HepG2 (cell line): ENCODE measurements around the gene C1orf159. TPM values are rescaled to one million over a fixed set of nuclear protein-coding genes. Genes with fewer than 3 reads are reported as not detected.

ENCODE experiments used
- ATAC-seq: fragments of 200-7000 bp; cut with Tn5 transposase; 3 replicates; pipeline ENCODE4 v1.9.1; 2020; ENCODE audit warnings: mild to moderate bottlenecking, moderate library complexity
- BruUV-seq: library from RNA; stranded (reverse); fragments of 400-500 nt; replicated peaks from 2 replicates; lab custom pipeline; 2021; lab: Mats Ljungman, UMichigan
- CTCF ChIA-PET: fragments of 300-600 bp; formaldehyde crosslinking; extraction: SDS; loops from one replicate; lab custom pipeline; 2021; ENCODE audit warnings: low total read pairs, inconsistent platforms, low intra/inter-chr PET ratio; lab: Yijun Ruan, JAX
- POLR2A ChIA-PET: fragments of 350-600 bp; sonication (Branson Sonifier 250); formaldehyde crosslinking; loops from one replicate; lab custom pipeline; 2020; ENCODE audit warnings: antibody characterized with exemption, inconsistent platforms; lab: Yijun Ruan, JAX
- DNase-seq: peaks from one replicate; pipeline ENCODE4 v3.0.0-alpha.2; 2015; ENCODE audit warnings: low spot score
- FAIRE-seq: peaks from 3 replicates; lab custom pipeline; 2011; peaks lifted over from hg19 to GRCh38; lab: Jason Lieb, UNC
- H2AFZ ChIP-seq: one replicate; pipeline ENCODE4 v1.6.1; 2011; ENCODE audit warnings: low read length, inconsistent platforms
- H3K27ac ChIP-seq: fragments of 300-600 bp; 3 replicates; pipeline ENCODE4 v1.8.0; 2011; ENCODE audit warnings: mixed run types, mild to moderate bottlenecking, mixed read lengths, low read length, inconsistent platforms; ENCODE audit not compliant: insufficient read depth; ENCODE audit errors: extremely low read length
- H3K27me3 ChIP-seq, 2 experiments: fragments of 200-600 bp in 1 of 2; 2 replicates in 1 of 2; 3 replicates in 1 of 2; pipeline versions ENCODE4 v1.6.0 to v1.8.0; 2011; ENCODE audit warnings: low read length in 2 of 2, mild to moderate bottlenecking in 2 of 2, moderate library complexity in 2 of 2, inconsistent platforms in 1 of 2; ENCODE audit not compliant: insufficient read depth in 2 of 2, control insufficient read depth in 1 of 2
- H3K36me3 ChIP-seq, 2 experiments: fragments of 200-600 bp in 1 of 2; replicated peaks in 1 of 2; 2 replicates in 1 of 2; 3 replicates in 1 of 2; pipeline versions ENCODE4 v1.5.1 to v1.8.0; 2011; ENCODE audit warnings: low read length in 2 of 2, inconsistent platforms in 1 of 2; ENCODE audit not compliant: insufficient read depth in 2 of 2, control insufficient read depth in 1 of 2
- H3K4me1 ChIP-seq: 2 replicates; pipeline ENCODE4 v1.5.1; 2012; ENCODE audit warnings: low read length, inconsistent platforms; ENCODE audit not compliant: insufficient read depth
- H3K4me2 ChIP-seq: 2 replicates; pipeline ENCODE4 v1.6.0; 2011; ENCODE audit warnings: low read depth, low read length, inconsistent platforms
- H3K4me3 ChIP-seq, 3 experiments: fragments of 200-600 bp in 1 of 3; sonication (generic), shearing (Covaris generic) in 1 of 3; replicated peaks in 1 of 3; 2 replicates each; pipeline ENCODE4 v1.5.1; 2011 to 2016; ENCODE audit warnings: low read length in 3 of 3, inconsistent platforms in 2 of 3, low read depth in 2 of 3, mild to moderate bottlenecking in 2 of 3, control low read depth in 1 of 3, mixed read lengths in 1 of 3; ENCODE audit not compliant: insufficient read depth in 1 of 3
- H3K79me2 ChIP-seq: one replicate; pipeline ENCODE4 v1.6.1; 2011; ENCODE audit warnings: low read length, inconsistent platforms; ENCODE audit not compliant: insufficient read depth
- H3K9ac ChIP-seq: 2 replicates; pipeline ENCODE4 v1.6.0; 2011; ENCODE audit warnings: mild to moderate bottlenecking, low read depth, low read length, inconsistent platforms; ENCODE audit not compliant: insufficient read depth
- H3K9me3 ChIP-seq: 2 replicates; pipeline ENCODE4 v1.5.1; 2012; ENCODE audit warnings: mild to moderate bottlenecking, low read length
- H4K20me1 ChIP-seq: 2 replicates; pipeline ENCODE4 v1.6.0; 2011; ENCODE audit warnings: inconsistent platforms, mild to moderate bottlenecking, low read length, moderate library complexity; ENCODE audit not compliant: insufficient read depth
- FOSL2 ChIP-seq: sonication (generic); formaldehyde crosslinking; IDR thresholded peaks from 2 replicates; pipeline ENCODE4 v1.4.0; 2020; ENCODE audit warnings: missing genetic modification reagents
- GLMP ChIP-seq: sonication (generic); formaldehyde crosslinking; IDR thresholded peaks from 2 replicates; pipeline ENCODE4 v1.9.0; 2021; ENCODE audit warnings: missing genetic modification reagents, mild to moderate bottlenecking, borderline replicate concordance
- GTF3A ChIP-seq: sonication (generic); formaldehyde crosslinking; conservative IDR thresholded peaks from 2 replicates; pipeline ENCODE4 v1.4.0; 2020; ENCODE audit warnings: mild to moderate bottlenecking, missing genetic modification reagents
- HMGA1 ChIP-seq: sonication (generic); formaldehyde crosslinking; conservative IDR thresholded peaks from 2 replicates; pipeline ENCODE4 v1.4.0; 2020; ENCODE audit warnings: missing genetic modification reagents
- ZNF232 ChIP-seq: sonication (generic); formaldehyde crosslinking; IDR thresholded peaks from 2 replicates; pipeline ENCODE4 v1.4.0; 2020; ENCODE audit warnings: missing genetic modification reagents, borderline replicate concordance
- ZNF24 ChIP-seq: fragments of 450-650 bp; IDR thresholded peaks from 2 replicates; pipeline ENCODE4 v1.6.1; 2017; ENCODE audit warnings: antibody characterized with exemption, mild to moderate bottlenecking
- ZNF414 ChIP-seq: sonication (generic); formaldehyde crosslinking; IDR thresholded peaks from 2 replicates; pipeline ENCODE4 v1.5.0; 2020; ENCODE audit warnings: missing genetic modification reagents
- ZNF616 ChIP-seq: sonication (generic); formaldehyde crosslinking; IDR thresholded peaks from 2 replicates; pipeline ENCODE4 v1.5.0; 2020; ENCODE audit warnings: low read depth, mild to moderate bottlenecking, missing genetic modification reagents
- ZNF766 ChIP-seq: sonication (generic); formaldehyde crosslinking; IDR thresholded peaks from 2 replicates; pipeline ENCODE4 v1.5.0; 2020; ENCODE audit warnings: missing genetic modification reagents, borderline replicate concordance
- ZNF879 ChIP-seq: sonication (generic); formaldehyde crosslinking; IDR thresholded peaks from 2 replicates; pipeline ENCODE4 v1.8.1; 2023; ENCODE audit warnings: missing genetic modification reagents
- ZSCAN25 ChIP-seq: sonication (generic); formaldehyde crosslinking; IDR thresholded peaks from 2 replicates; pipeline ENCODE4 v1.8.0; 2022; ENCODE audit warnings: mild to moderate bottlenecking, missing genetic modification reagents
- WGBS: methylation state at CpG from one replicate; pipeline ENCODE4 v1.1.6; 2017; ENCODE audit warnings: low lambda C conversion rate; 5-methylcytosine and 5-hydroxymethylcytosine counted together
- in situ Hi-C: cut with HindIII; loops from 2 replicates; pipeline ENCODE4 v1.10.0; 2017; ENCODE audit warnings: low pct_unique_long_range_greater_than_20kb; ENCODE audit not compliant: extremely low pct_ligation_motif_present
- intact Hi-C: fragments of 100-400 bp; cut with micrococcal nuclease; formaldehyde crosslinking; loops from one replicate; pipeline ENCODE4 v1.10.0; 2022; ENCODE audit not compliant: unreplicated experiment
- polyA plus RNA-seq, 8 experiments: library from polyadenylated mRNA; depleted of rRNA in 3 of 8; stranded (reverse) in 7 of 8; unstranded in 1 of 8; fragments of >200 nt; fragmentation: Illumina TruSeq in 4 of 8; extraction: Trizol in 4 of 8; gene quantifications; 2 replicates each; pipeline versions ENCODE4 v1.2.1 to v1.2.3, GENCODE V29; 2011 to 2016; ENCODE audit warnings: low read depth in 4 of 8, missing spikeins in 1 of 8, mixed read lengths in 1 of 8; ENCODE audit not compliant: insufficient read depth in 1 of 8
- total RNA-seq, 5 experiments: library from RNA; depleted of rRNA; stranded (reverse); fragments of >200 nt; fragmentation: Illumina TruSeq; extraction: Trizol; gene quantifications; 2 replicates each; pipeline ENCODE4 v1.2.3, GENCODE V29; 2016; ENCODE audit warnings: low read depth in 1 of 5

C1orf159 gene
- total and polyA plus RNA-seq, 2 of the 13 experiments (the other 11 are each of a cell fraction or from before 2014, with no cell fraction given): 3.8 to 6.7 TPM

- FAIRE-seq: no peak
- POLR2A ChIA-PET: no interaction called here
- Histone ChIP-seq H3K4me3 (no peak overlapping the region), H3K9me3 (no peaks in the 10 kb centered on the region), H3K27me3 (no peaks in the 10 kb centered on the region), H3K9ac (no peak overlapping the region), H3K79me2 (no peaks in the 10 kb centered on the region)
- 88% methylated on average over 3 of the region's 30 CpGs for WGBS
- no TSS peak for BruUV-seq
- TF ChIP-seq ZNF232 (CRISPR knock-in tag) (no peak), ZNF414 (no peak), GTF3A (CRISPR knock-in tag) (no peak), ZNF616 (CRISPR knock-in tag) (no peak), HMGA1 (CRISPR knock-in tag) (no peak), ZNF879 (CRISPR knock-in tag) (no peak), ZSCAN25 (CRISPR knock-in tag) (no peak), GLMP (CRISPR knock-in tag) (no peak), ZNF766 (no peak), FOSL2 (CRISPR knock-in tag) (no peak), ZNF24 (no peak)
- TF ChIP-seq, all 625 proteins: peak for 0
- H3K36me3 ChIP-seq: no peaks in the 10 kb centered on the region
- no peaks in the 10 kb centered on the region for H4K20me1 ChIP-seq
- DNase-seq: no peak
- no peak overlapping the region for H2AFZ ChIP-seq
- in situ Hi-C loops (no loop called here), intact Hi-C loops (no loop called here)
- H3K4me1 ChIP-seq: peaks cover 1% of the 10 kb centered on the region; the same call in 1 of the 2 replicates
- H3K27ac ChIP-seq: no peak overlapping the region
- no peak for ATAC-seq
- no peak overlapping the region for H3K4me2 ChIP-seq
- CTCF ChIA-PET: no interaction called here
Measured at GRCh38 chr1:1085171-1085841, 30.6 kb downstream of the C1orf159 start.
